HepG2 (cell line): Measurements from ENCODE around the gene FAM89B. TPM values are rescaled to one million over a fixed set of nuclear protein-coding genes. Genes with fewer than 3 reads are reported as not detected.

Experiments used
- ATAC-seq: fragments of 200-7000 bp; cut with Tn5 transposase; 3 replicates; pipeline ENCODE4 v1.9.1; 2020; ENCODE audit warnings: mild to moderate bottlenecking, moderate library complexity
- BruUV-seq: library from RNA; stranded (reverse); fragments of 400-500 nt; replicated peaks from 2 replicates; lab custom pipeline; 2021; lab: Mats Ljungman, UMichigan
- CTCF ChIA-PET: fragments of 300-600 bp; formaldehyde crosslinking; extraction: SDS; loops from one replicate; lab custom pipeline; 2021; ENCODE audit warnings: low total read pairs, inconsistent platforms, low intra/inter-chr PET ratio; lab: Yijun Ruan, JAX
- POLR2A ChIA-PET: fragments of 350-600 bp; sonication (Branson Sonifier 250); formaldehyde crosslinking; loops from one replicate; lab custom pipeline; 2020; ENCODE audit warnings: antibody characterized with exemption, inconsistent platforms; lab: Yijun Ruan, JAX
- DNase-seq: peaks from one replicate; pipeline ENCODE4 v3.0.0-alpha.2; 2015; ENCODE audit warnings: low spot score
- FAIRE-seq: peaks from 3 replicates; lab custom pipeline; 2011; peaks lifted over from hg19 to GRCh38; lab: Jason Lieb, UNC
- H2AFZ ChIP-seq: one replicate; pipeline ENCODE4 v1.6.1; 2011; ENCODE audit warnings: low read length, inconsistent platforms
- H3K27ac ChIP-seq: fragments of 300-600 bp; 3 replicates; pipeline ENCODE4 v1.8.0; 2011; ENCODE audit warnings: mixed run types, mild to moderate bottlenecking, mixed read lengths, low read length, inconsistent platforms; ENCODE audit not compliant: insufficient read depth; ENCODE audit errors: extremely low read length
- H3K27me3 ChIP-seq, 2 experiments: fragments of 200-600 bp in 1 of 2; 2 replicates in 1 of 2; 3 replicates in 1 of 2; pipeline versions ENCODE4 v1.6.0 to v1.8.0; 2011; ENCODE audit warnings: low read length in 2 of 2, mild to moderate bottlenecking in 2 of 2, moderate library complexity in 2 of 2, inconsistent platforms in 1 of 2; ENCODE audit not compliant: insufficient read depth in 2 of 2, control insufficient read depth in 1 of 2
- H3K36me3 ChIP-seq, 2 experiments: fragments of 200-600 bp in 1 of 2; replicated peaks in 1 of 2; 2 replicates in 1 of 2; 3 replicates in 1 of 2; pipeline versions ENCODE4 v1.5.1 to v1.8.0; 2011; ENCODE audit warnings: low read length in 2 of 2, inconsistent platforms in 1 of 2; ENCODE audit not compliant: insufficient read depth in 2 of 2, control insufficient read depth in 1 of 2
- H3K4me1 ChIP-seq: 2 replicates; pipeline ENCODE4 v1.5.1; 2012; ENCODE audit warnings: low read length, inconsistent platforms; ENCODE audit not compliant: insufficient read depth
- H3K4me2 ChIP-seq: 2 replicates; pipeline ENCODE4 v1.6.0; 2011; ENCODE audit warnings: low read depth, low read length, inconsistent platforms
- H3K4me3 ChIP-seq, 3 experiments: fragments of 200-600 bp in 1 of 3; sonication (generic), shearing (Covaris generic) in 1 of 3; replicated peaks in 1 of 3; 2 replicates each; pipeline ENCODE4 v1.5.1; 2011 to 2016; ENCODE audit warnings: low read length in 3 of 3, inconsistent platforms in 2 of 3, low read depth in 2 of 3, mild to moderate bottlenecking in 2 of 3, control low read depth in 1 of 3, mixed read lengths in 1 of 3; ENCODE audit not compliant: insufficient read depth in 1 of 3
- H3K79me2 ChIP-seq: one replicate; pipeline ENCODE4 v1.6.1; 2011; ENCODE audit warnings: low read length, inconsistent platforms; ENCODE audit not compliant: insufficient read depth
- H3K9ac ChIP-seq: 2 replicates; pipeline ENCODE4 v1.6.0; 2011; ENCODE audit warnings: mild to moderate bottlenecking, low read depth, low read length, inconsistent platforms; ENCODE audit not compliant: insufficient read depth
- H3K9me3 ChIP-seq: 2 replicates; pipeline ENCODE4 v1.5.1; 2012; ENCODE audit warnings: mild to moderate bottlenecking, low read length
- H4K20me1 ChIP-seq: 2 replicates; pipeline ENCODE4 v1.6.0; 2011; ENCODE audit warnings: inconsistent platforms, mild to moderate bottlenecking, low read length, moderate library complexity; ENCODE audit not compliant: insufficient read depth
- AGO2 ChIP-seq: fragments of 200-400 bp; formaldehyde crosslinking; optimal IDR thresholded peaks from 2 replicates; pipeline ENCODE3; 2017; ENCODE audit warnings: mild to moderate bottlenecking, low read depth, low read length, moderate library complexity
- CCAR2 ChIP-seq: fragments of 200-400 bp; formaldehyde crosslinking; optimal IDR thresholded peaks from 2 replicates; pipeline ENCODE3; 2018; ENCODE audit warnings: low read depth, mild to moderate bottlenecking, low read length, moderate library complexity
- GFI1 ChIP-seq: sonication (generic); formaldehyde crosslinking; IDR thresholded peaks from 2 replicates; pipeline ENCODE4 v1.5.0; 2020; ENCODE audit warnings: missing genetic modification reagents, mild to moderate bottlenecking, borderline replicate concordance
- POLR2A ChIP-seq, 2 experiments: IDR thresholded peaks; 2 replicates each; pipeline ENCODE4 v1.6.1; 2011; ENCODE audit warnings: low read depth in 2 of 2, low read length in 2 of 2, mild to moderate bottlenecking in 1 of 2, moderate library complexity in 1 of 2; ENCODE audit not compliant: insufficient read depth in 1 of 2
- POLR2G ChIP-seq: fragments of 200-400 bp; formaldehyde crosslinking; IDR thresholded peaks from 2 replicates; pipeline ENCODE4 v1.6.1; 2018; ENCODE audit warnings: mild to moderate bottlenecking, low read depth, low read length, moderate library complexity
- RBM22 ChIP-seq: fragments of 200-400 bp; formaldehyde crosslinking; optimal IDR thresholded peaks from 2 replicates; pipeline ENCODE3; 2017; ENCODE audit warnings: mild to moderate bottlenecking, low read length, moderate library complexity
- REXO4 ChIP-seq: sonication (generic); formaldehyde crosslinking; IDR thresholded peaks from 2 replicates; pipeline ENCODE4 v1.8.0; 2022; ENCODE audit warnings: missing genetic modification reagents, mild to moderate bottlenecking, borderline replicate concordance
- SMARCE1 ChIP-seq: fragments of 450-650 bp; IDR thresholded peaks from 2 replicates; pipeline ENCODE4 v1.6.1; 2017; ENCODE audit warnings: borderline replicate concordance
- TCF7 ChIP-seq: sonication (generic); IDR thresholded peaks from 2 replicates; pipeline ENCODE4 v1.6.1; 2016; ENCODE audit warnings: antibody characterized with exemption, low read depth
- TERF1 ChIP-seq: sonication (generic); formaldehyde crosslinking; IDR thresholded peaks from 2 replicates; pipeline ENCODE4 v1.8.0; 2022; ENCODE audit warnings: mild to moderate bottlenecking, missing genetic modification reagents, moderate library complexity
- UBTF ChIP-seq: sonication (generic); formaldehyde crosslinking; IDR thresholded peaks from 2 replicates; pipeline ENCODE4 v1.4.0; 2020; ENCODE audit warnings: mild to moderate bottlenecking, missing genetic modification reagents
- ZNF34 ChIP-seq: sonication (generic); formaldehyde crosslinking; IDR thresholded peaks from 2 replicates; pipeline ENCODE4 v1.4.0; 2020; ENCODE audit warnings: mild to moderate bottlenecking, missing genetic modification reagents, borderline replicate concordance
- ZNF354B ChIP-seq: sonication (generic); formaldehyde crosslinking; IDR thresholded peaks from 2 replicates; pipeline ENCODE4 v1.8.0; 2022; ENCODE audit warnings: mild to moderate bottlenecking, missing genetic modification reagents
- ZNF431 ChIP-seq: sonication (generic); formaldehyde crosslinking; IDR thresholded peaks from 2 replicates; pipeline ENCODE4 v1.9.0; 2022; ENCODE audit warnings: missing genetic modification reagents, low read depth, mild to moderate bottlenecking, borderline replicate concordance
- ZNF83 ChIP-seq: sonication (generic); formaldehyde crosslinking; IDR thresholded peaks from 2 replicates; pipeline ENCODE4 v1.4.0; 2020; ENCODE audit warnings: missing genetic modification reagents, mild to moderate bottlenecking, borderline replicate concordance
- WGBS: methylation state at CpG from one replicate; pipeline ENCODE4 v1.1.6; 2017; ENCODE audit warnings: low lambda C conversion rate; 5-methylcytosine and 5-hydroxymethylcytosine counted together
- in situ Hi-C: cut with HindIII; loops from 2 replicates; pipeline ENCODE4 v1.10.0; 2017; ENCODE audit warnings: low pct_unique_long_range_greater_than_20kb; ENCODE audit not compliant: extremely low pct_ligation_motif_present
- intact Hi-C: fragments of 100-400 bp; cut with micrococcal nuclease; formaldehyde crosslinking; loops from one replicate; pipeline ENCODE4 v1.10.0; 2022; ENCODE audit not compliant: unreplicated experiment
- polyA plus RNA-seq, 8 experiments: library from polyadenylated mRNA; depleted of rRNA in 3 of 8; stranded (reverse) in 7 of 8; unstranded in 1 of 8; fragments of >200 nt; fragmentation: Illumina TruSeq in 4 of 8; extraction: Trizol in 4 of 8; gene quantifications; 2 replicates each; pipeline versions ENCODE4 v1.2.1 to v1.2.3, GENCODE V29; 2011 to 2016; ENCODE audit warnings: low read depth in 4 of 8, missing spikeins in 1 of 8, mixed read lengths in 1 of 8; ENCODE audit not compliant: insufficient read depth in 1 of 8
- total RNA-seq, 5 experiments: library from RNA; depleted of rRNA; stranded (reverse); fragments of >200 nt; fragmentation: Illumina TruSeq; extraction: Trizol; gene quantifications; 2 replicates each; pipeline ENCODE4 v1.2.3, GENCODE V29; 2016; ENCODE audit warnings: low read depth in 1 of 5

Gene FAM89B
- total and polyA plus RNA-seq, 2 of the 13 experiments (the other 11 are each of a cell fraction or from before 2014, with no cell fraction given) = 5.7 to 8.0 TPM

GRCh38 chr11:65596520-65596919, 24.2 kb downstream of the FAM89B start:
- TF ChIP-seq RBM22 (peak; percentile 11), POLR2A (IDR thresholded peaks at IDR 0.05; ENCODE audit: insufficient read depth in 1 of 2, low read depth in 2 of 2, low read length in 2 of 2) (peak in 1 of 2 experiments; percentile 21; a peak in 1 of 4 replicates), ZNF354B (CRISPR knock-in tag) (no peak), ZNF34 (no peak), SMARCE1 (no peak), ZNF83 (no peak), AGO2 (peak; percentile 88), CCAR2 (no peak), REXO4 (CRISPR knock-in tag) (no peak), TCF7 (no peak), GFI1 (no peak), UBTF (no peak), ZNF431 (CRISPR knock-in tag) (no peak), TERF1 (CRISPR knock-in tag) (no peak), POLR2G (peak; percentile 53; the same call in 1 of the 2 replicates)
- TF ChIP-seq, all 625 proteins: peak for 4
- H3K4me3 ChIP-seq = no peak overlapping the region
- H3K4me2 ChIP-seq = no peak overlapping the region
- no peaks in the 10 kb centered on the region for H3K27me3 ChIP-seq
- no peaks in the 10 kb centered on the region for H3K4me1 ChIP-seq
- H3K36me3 ChIP-seq = peaks cover 14 to 18% of the 10 kb centered on the region in 2 experiments; a peak in 4 of 5 replicates
- ChIA-PET CTCF (no interaction called here), POLR2A (interaction anchor here (0.8 to 1.6 kb wide), 2 partner anchors 9 to 10 kb away, joined by 3 read pairs; no protein-coding TSS in a partner anchor)
- BruUV-seq = no TSS peak
- H3K27ac ChIP-seq = no peak overlapping the region
- no peaks in the 10 kb centered on the region for H3K9me3 ChIP-seq
- ATAC-seq (no peak), FAIRE-seq (no peak), DNase-seq (no peak)
- H3K9ac ChIP-seq = no peak overlapping the region
- no peaks in the 10 kb centered on the region for H3K79me2 ChIP-seq
- 100% methylated on average over 5 of the region's 6 CpGs for WGBS
- intact Hi-C loops = no loop called here
- in situ Hi-C loops = no loop called here
- H2AFZ ChIP-seq = no peak overlapping the region
- H4K20me1 ChIP-seq = 0 out of 2 replicates have a peak, but pooled peaks cover 3% of the 10 kb centered on the region
